Middle frontal gyrus (tissue), 1 donor: Measurements from ENCODE around the gene NLN.
"Not testable (repeated sequence)": the region's sequence is repeated elsewhere in the genome, so short reads cannot be mapped to it uniquely, and the experiment has no call there.

Source experiments
- DNase-seq: peaks from one replicate; pipeline ENCODE4 v3.0.0-alpha.2; 2015; ENCODE audit warnings: low spot score; ENCODE audit errors: extremely low spot score

The NLN gene

GRCh38 chr5:65732046-65732445 lies 10.0 kb downstream of the NLN start:
- not testable (repeated sequence) for DNase-seq

- not testable (repeated sequence) for DNase-seq
Measured at GRCh38 chr5:65734196-65734775, 12.3 kb downstream of the NLN start.

- DNase-seq: no peak
Measured at GRCh38 chr5:65734921-65735320, 12.9 kb downstream of the NLN start.

- DNase-seq: no peak
Measured at GRCh38 chr5:65736011-65736410, 14.0 kb downstream of the NLN start.

GRCh38 chr5:65737842-65738241 lies 15.8 kb downstream of the NLN start:
- DNase-seq: no peak

- DNase-seq: no peak
Measured at GRCh38 chr5:65738305-65738704, 16.3 kb downstream of the NLN start.

GRCh38 chr5:65739162-65739561 lies 17.2 kb downstream of the NLN start:
- no peak for DNase-seq

GRCh38 chr5:65742565-65743231 lies 20.7 kb downstream of the NLN start:
- DNase-seq: no peak

GRCh38 chr5:65749221-65749844 lies 27.3 kb downstream of the NLN start:
- DNase-seq: no peak

- no peak for DNase-seq
Measured at GRCh38 chr5:65749956-65750355, 28.0 kb downstream of the NLN start.

- DNase-seq: no peak
Measured at GRCh38 chr5:65750938-65751337, 28.9 kb downstream of the NLN start.

GRCh38 chr5:65753189-65753588 lies 31.2 kb downstream of the NLN start:
- DNase-seq: no peak

GRCh38 chr5:65758546-65759144 lies 36.6 kb downstream of the NLN start:
- no peak for DNase-seq

GRCh38 chr5:65760504-65761275 lies 38.7 kb downstream of the NLN start:
- peak; percentile 43 for DNase-seq

GRCh38 chr5:65762234-65762633 lies 40.2 kb downstream of the NLN start:
- no peak for DNase-seq

- no peak for DNase-seq
Measured at GRCh38 chr5:65765582-65765981, 43.6 kb downstream of the NLN start.

GRCh38 chr5:65766175-65766574 lies 44.2 kb downstream of the NLN start:
- no peak for DNase-seq

- no peak for DNase-seq
Measured at GRCh38 chr5:65766781-65767180, 44.8 kb downstream of the NLN start.

- no peak for DNase-seq
Measured at GRCh38 chr5:65767565-65767964, 45.6 kb downstream of the NLN start.

GRCh38 chr5:65768723-65769346 lies 46.8 kb downstream of the NLN start:
- DNase-seq: no peak

GRCh38 chr5:65769539-65769938 lies 47.5 kb downstream of the NLN start:
- no peak for DNase-seq
